HFFc6 (cell line): Measurements from ENCODE around the gene ULK2. TPM values are rescaled to one million over a fixed set of nuclear protein-coding genes. Genes with fewer than 3 reads are reported as not detected.
"Not testable (repeated sequence)": the region's sequence is repeated elsewhere in the genome, so short reads cannot be mapped to it uniquely, and the experiment has no call there.

ENCODE experiments used
- DNase-seq: peaks from one replicate; pipeline ENCODE4 v3.0.0-alpha.2; 2018
- H3K27ac Mint-ChIP-seq: 2 replicates; pipeline ENCODE4 v1.8.0; 2020; ENCODE audit warnings: mild to moderate bottlenecking, mixed read lengths
- H3K27me3 Mint-ChIP-seq: 2 replicates; pipeline ENCODE4 v1.8.0; 2021; ENCODE audit warnings: mild to moderate bottlenecking, moderate library complexity, mixed read lengths; ENCODE audit not compliant: insufficient read depth
- H3K36me3 Mint-ChIP-seq: 2 replicates; pipeline ENCODE4 v1.8.0; 2021; ENCODE audit warnings: low read depth, mixed read lengths
- H3K4me1 Mint-ChIP-seq: 2 replicates; pipeline ENCODE4 v1.8.0; 2020; ENCODE audit warnings: low read depth, mixed read lengths
- H3K4me3 Mint-ChIP-seq: 2 replicates; pipeline ENCODE4 v1.8.0; 2020; ENCODE audit warnings: mild to moderate bottlenecking, moderate library complexity, mixed read lengths
- H3K9me3 Mint-ChIP-seq: 2 replicates; pipeline ENCODE4 v1.8.0; 2020; ENCODE audit warnings: mild to moderate bottlenecking, mixed read lengths
- CTCF ChIP-seq: fragments of 200-600 bp; sonication (generic); IDR thresholded peaks from 2 replicates; pipeline ENCODE4 v1.5.0; 2021; ENCODE audit warnings: antibody characterized with exemption, mild to moderate bottlenecking
- total RNA-seq, 6 experiments: library from RNA; stranded (reverse); fragmentation: NEBNext Ultra II Directional; extraction: Animal tissue kit (Norgen Biotek cat#: 25700); gene quantifications; 2 replicates in 1 of 6; 3 replicates in 5 of 6; pipeline ENCODE4 v1.2.3, GENCODE V29; 2021

The ULK2 gene
- total RNA-seq, 6 experiments from 2014 or later = 4.2 to 10.4 (median 6.3) TPM

- Mint-ChIP-seq H3K27me3 (peaks cover 16% of the 10 kb centered on the region), H3K27ac (no peak overlapping the region), H3K4me1 (peaks cover 31% of the 10 kb centered on the region), H3K36me3 (no peaks in the 10 kb centered on the region), H3K9me3 (no peaks in the 10 kb centered on the region), H3K4me3 (no peak overlapping the region)
- peak; percentile 47 for DNase-seq
- peak; percentile 97 for TF ChIP-seq CTCF
Measured at GRCh38 chr17:19766421-19767270, 101.1 kb downstream of the ULK2 start.

GRCh38 chr17:19766016-19766415 lies 101.7 kb downstream of the ULK2 start:
- Mint-ChIP-seq H3K4me1 (peaks cover 25% of the 10 kb centered on the region), H3K9me3 (no peaks in the 10 kb centered on the region), H3K27me3 (peaks cover 12% of the 10 kb centered on the region), H3K36me3 (no peaks in the 10 kb centered on the region), H3K4me3 (no peak overlapping the region), H3K27ac (no peak overlapping the region)
- DNase-seq = no peak
- no peak for TF ChIP-seq CTCF

GRCh38 chr17:19763991-19764390 lies 103.7 kb downstream of the ULK2 start:
- peaks cover 12% of the 10 kb centered on the region for H3K4me1 Mint-ChIP-seq
- not testable (repeated sequence) for H3K9me3 Mint-ChIP-seq, H3K4me3 Mint-ChIP-seq, H3K36me3 Mint-ChIP-seq, H3K27ac Mint-ChIP-seq, DNase-seq
- peaks cover 15% of the 10 kb centered on the region for H3K27me3 Mint-ChIP-seq

GRCh38 chr17:19763416-19763815 lies 104.3 kb downstream of the ULK2 start:
- Mint-ChIP-seq H3K27me3 (peaks cover 15% of the 10 kb centered on the region), H3K4me1 (peaks cover 12% of the 10 kb centered on the region), H3K36me3 (no peaks in the 10 kb centered on the region), H3K4me3 (no peak overlapping the region), H3K9me3 (no peaks in the 10 kb centered on the region), H3K27ac (no peak overlapping the region)
- no peak for DNase-seq
- no peak for TF ChIP-seq CTCF

- Mint-ChIP-seq H3K4me3 (no peak overlapping the region), H3K9me3 (no peaks in the 10 kb centered on the region), H3K27me3 (peaks cover 15% of the 10 kb centered on the region), H3K36me3 (no peaks in the 10 kb centered on the region), H3K27ac (no peak overlapping the region), H3K4me1 (peaks cover 12% of the 10 kb centered on the region)
- peak; percentile 85 for TF ChIP-seq CTCF
- DNase-seq = peak; percentile 59
Measured at GRCh38 chr17:19762515-19762961, 105.2 kb downstream of the ULK2 start.

- Mint-ChIP-seq H3K9me3 (no peaks in the 10 kb centered on the region), H3K36me3 (no peaks in the 10 kb centered on the region), H3K4me3 (no peak overlapping the region; the same call in 1 of the 2 replicates), H3K4me1 (peaks cover 5% of the 10 kb centered on the region; the same call in 1 of the 2 replicates), H3K27ac (no peak overlapping the region), H3K27me3 (peaks cover 15% of the 10 kb centered on the region)
- DNase-seq = no peak
- TF ChIP-seq CTCF = no peak
Measured at GRCh38 chr17:19760746-19761145, 107.0 kb downstream of the ULK2 start.
